ENCODE measurements around the gene TCEANC.
A peak's percentile ranks its signal among the peaks of the same experiment; 100 is the strongest.
"Not testable (repeated sequence)": the region's sequence is repeated elsewhere in the genome, so short reads cannot be mapped to it uniquely, and the experiment has no call there.

TCEANC gene, protein sequence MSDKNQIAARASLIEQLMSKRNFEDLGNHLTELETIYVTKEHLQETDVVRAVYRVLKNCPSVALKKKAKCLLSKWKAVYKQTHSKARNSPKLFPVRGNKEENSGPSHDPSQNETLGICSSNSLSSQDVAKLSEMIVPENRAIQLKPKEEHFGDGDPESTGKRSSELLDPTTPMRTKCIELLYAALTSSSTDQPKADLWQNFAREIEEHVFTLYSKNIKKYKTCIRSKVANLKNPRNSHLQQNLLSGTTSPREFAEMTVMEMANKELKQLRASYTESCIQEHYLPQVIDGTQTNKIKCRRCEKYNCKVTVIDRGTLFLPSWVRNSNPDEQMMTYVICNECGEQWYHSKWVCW
- 8.1 to 14.4 (median 11.7) reads per million in 4 donors for total RNA-seq

DNA sequence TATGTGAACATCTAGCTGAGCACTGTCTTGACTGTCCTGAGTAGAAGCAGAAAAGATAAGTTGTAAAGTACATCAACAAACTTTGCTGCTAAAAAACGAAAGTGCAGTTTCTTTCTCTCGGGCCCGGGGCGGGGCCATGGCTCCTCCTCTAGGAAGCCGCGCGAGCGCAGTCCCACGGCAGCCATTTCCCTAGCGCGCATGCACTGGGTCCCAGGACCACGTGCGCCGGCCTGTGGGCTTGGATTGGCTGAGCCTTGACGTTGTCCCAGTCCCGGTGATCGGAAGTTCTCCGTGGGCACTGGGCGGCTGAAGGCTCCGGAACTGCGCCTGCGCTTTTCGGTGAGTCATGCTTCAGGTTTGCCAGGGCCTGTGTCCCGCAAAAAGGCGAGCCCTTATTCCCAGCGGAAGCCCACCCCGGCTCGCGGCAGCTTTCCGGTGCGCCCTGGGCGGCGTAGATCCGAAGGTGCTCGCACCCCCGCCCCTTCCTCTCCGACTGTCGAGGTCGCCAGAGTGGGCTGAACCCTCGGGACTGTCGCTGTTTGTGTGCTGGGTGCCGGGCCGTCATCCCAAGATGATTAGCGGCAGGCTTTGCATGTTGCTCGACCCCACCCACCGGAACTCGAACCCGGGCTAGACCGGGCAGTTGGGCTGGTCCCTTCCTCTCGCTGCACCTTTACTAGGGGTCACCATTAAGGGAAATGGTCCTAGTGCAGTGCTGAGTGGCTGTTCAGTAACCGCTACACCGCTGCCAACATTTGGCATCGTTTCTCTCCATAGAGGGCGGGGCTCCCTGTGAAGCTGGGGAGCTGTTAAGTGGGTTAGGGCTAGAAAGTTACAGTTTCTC, at the start of gene TCEANC:
TSS of gene TCEANC (plus strand) at position 292 of the 844 bp plus-strand sequence. CDS start 9,368 bp downstream, outside the sequence.
- peak; percentile 86 to 97 (median 88) for DNase-seq

DNA sequence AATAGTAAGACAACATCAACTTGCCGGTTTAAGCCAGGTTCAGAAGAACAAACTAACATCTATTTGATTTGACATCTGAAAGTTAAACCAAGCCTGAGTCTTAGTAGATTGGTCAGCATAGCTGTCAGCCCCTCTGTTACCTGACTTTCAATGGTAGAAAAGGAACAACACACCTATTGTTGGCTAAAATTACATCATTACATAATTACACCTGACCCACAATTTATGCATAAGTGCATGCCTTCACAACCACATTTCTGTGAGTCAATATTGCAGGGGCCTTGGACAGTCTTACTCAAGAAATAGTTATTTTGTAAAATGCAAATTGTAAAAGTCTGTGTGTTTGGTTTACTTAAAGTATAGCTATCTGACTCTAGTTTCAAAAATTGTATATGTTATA, 47.3 kb upstream of the TCEANC start:
- no peak for DNase-seq

DNA sequence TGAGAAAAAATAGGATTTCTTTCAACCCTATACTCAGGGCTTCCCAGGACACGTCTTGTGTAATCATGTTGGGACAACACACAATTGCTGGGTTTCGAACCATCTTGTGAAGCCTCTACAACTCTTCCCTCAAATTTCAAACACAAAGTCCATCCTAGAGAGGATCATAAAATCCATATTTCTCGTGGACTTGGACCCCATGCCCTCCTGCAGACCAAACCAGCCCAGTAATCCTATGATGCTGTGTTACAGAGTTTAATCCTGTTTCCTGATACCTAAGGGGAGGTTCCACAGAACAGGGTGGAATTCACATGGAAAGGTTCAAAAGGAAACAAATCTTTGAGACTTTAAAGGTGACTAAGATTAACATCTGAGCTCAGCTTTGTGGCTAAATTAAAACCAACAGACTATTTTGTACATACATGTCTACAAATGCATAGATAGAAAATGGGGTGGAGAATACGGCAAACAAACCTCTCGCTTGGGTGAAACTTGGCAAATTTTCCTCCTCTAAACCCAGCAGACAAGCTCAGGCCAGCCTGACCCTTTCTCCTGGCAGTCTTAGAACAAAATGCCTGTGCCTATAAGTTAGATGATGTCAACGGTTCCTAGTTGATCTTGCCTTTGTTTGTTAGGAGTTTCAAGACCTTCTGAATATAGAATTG, 45.5 kb upstream of the TCEANC start:
- no peak for DNase-seq

DNA sequence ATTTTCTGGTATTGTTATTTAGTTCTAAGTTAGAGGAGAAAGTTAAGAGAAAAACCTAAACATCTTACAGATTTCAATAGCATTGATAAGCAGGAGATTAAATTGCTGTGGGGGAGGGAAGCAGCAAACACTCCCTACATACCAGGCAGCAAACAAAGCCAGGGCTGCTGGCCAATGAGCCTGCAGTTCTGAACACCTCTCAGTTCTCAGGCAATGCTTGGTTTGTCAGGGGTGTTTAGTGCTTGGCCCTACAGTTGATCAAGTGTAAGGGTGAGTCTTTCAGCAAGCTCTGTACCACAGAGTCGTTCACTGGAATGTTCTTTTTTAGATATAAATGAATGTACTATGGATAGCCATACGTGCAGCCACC, 45.0 kb upstream of the TCEANC start:
- no peak for DNase-seq

DNA sequence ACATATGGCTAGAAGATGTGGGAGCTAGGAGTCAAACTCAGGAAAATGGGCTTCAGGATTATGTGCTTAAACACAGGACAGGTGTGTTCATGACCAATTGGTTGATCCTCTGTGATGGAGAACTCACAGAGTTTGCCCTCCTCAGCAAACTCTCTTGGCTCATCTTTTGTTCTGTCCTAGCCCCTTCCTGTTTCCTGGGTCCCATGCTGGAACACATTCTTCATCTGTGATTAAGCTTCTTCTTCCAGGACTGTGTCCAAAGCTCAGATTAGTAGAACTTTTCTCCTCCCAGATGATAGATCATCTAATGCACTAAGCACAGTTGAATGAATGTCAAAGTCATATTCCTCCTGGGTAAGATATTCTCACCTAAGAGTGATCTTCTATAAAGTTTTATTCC, 38.8 kb upstream of the TCEANC start:
- DNase-seq: no peak

DNA sequence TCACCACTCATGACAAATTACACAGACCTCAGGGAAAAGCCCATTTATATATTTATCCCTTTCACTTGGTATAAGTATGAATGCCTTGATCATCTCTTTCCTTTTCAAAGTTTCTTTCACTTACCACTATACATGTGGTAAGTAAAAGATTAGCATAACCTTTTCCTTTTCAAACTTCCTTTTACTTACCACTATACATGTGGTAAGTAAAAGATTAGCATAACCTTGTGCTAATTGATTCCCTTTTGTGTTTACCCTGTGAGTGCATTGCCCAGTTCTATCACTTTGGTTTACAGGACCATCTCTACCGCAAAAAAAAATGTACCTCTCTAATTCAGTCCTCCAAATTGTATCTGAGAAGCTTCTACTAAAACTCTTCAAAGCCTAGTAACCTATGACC, 32.7 kb upstream of the TCEANC start:
- no peak for DNase-seq

DNA sequence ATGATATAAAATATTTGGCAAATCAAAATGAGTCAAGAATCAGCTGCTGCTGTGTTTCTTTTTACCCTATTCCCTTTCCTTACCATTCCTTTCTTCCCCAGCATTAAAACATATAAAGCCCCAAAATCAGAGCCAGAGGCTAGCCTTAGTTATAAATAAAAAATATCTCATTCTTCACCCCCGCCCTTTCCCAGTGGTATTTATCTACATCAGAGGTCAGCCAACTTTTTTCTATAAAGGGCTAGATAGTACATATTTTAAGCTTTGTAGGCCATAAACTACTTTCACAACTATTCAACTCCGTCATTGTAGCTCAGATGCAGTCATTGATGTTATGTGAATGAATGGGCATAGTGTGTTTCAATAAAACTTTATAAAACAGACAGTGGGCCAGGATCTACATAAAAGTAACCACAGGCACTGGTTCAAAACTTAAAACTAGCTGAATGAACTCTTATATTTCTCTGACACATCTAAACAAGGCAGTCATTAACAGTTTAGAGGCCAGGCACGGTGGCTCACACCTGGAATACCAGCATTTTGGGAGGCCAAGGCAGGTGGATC, 30.5 kb upstream of the TCEANC start:
- DNase-seq: no peak

DNA sequence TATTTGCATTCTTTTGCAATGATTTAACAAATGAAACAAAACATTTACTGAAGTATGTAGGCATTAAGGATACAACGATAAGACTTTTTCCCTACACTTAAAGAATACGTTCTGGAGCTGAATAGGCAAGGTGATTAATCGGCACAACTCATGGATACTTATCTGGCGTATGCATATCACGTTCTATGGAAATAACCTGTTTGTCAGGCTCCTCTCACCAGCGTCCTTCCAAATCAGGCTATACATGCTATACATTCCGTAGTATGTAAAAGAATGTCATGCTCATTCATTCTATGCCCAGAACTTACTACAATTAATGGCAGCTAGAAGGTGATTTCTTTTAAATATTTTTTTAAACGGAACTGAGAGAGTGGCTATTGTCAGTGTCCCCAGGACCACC, 25.6 kb upstream of the TCEANC start:
- DNase-seq: no peak

DNA sequence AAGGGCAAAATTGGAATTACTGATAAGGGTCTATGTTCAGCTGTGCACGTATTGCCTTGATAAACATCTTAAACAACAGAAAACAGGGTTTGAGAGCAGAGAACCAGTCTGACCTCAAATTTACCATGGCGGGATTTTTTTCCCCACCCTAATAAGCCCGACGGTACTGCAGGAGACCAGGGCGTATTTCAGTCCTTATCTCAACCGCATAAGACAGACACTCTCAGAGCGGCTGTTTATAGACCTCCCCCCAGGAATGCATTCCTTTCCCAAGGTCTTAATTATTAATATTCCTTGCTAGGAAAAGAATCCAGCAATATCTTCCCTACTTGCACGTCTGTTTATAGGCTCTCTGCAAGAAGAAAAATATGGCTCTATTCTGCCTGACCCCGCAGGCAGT, 15.7 kb upstream of the TCEANC start:
- DNase-seq: not testable (repeated sequence)

DNA sequence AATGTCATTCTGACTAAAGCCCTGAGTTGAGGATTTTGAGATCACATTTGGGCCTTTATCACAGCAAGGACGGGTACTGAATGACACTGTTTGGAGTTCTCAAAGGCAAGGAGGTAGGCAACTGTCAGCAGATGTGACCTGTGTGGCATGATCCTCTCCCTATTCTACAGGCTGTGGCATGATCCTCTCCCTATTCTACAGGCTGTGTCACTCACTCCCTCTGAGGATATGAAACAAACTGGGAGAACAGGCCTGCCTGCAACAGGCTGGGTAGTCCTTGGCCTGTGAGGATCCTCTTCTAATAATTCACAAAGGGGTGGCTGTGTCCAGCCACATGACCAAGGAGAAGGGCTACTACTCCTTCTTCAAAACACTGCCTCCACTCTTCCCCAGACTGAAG, 14.9 kb upstream of the TCEANC start:
- no peak for DNase-seq

DNA sequence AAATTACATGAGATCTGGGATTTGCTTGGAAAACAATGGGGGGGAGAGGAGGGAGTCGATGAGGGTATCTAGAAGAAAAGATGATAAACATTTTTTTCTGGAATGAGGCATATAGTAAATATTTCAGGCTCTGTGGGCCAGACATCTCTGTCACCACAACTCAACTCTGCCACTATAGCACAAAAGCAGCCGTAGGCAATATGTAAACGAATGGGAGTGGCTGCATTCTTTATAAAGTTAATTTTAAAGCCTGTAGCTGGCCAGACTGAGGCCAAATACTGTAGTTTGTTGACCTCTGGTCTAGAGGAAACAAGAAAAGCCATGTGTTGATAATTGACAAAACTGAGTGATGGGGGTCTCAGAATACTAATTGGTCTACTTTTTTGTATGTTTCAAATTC, 14.1 kb upstream of the TCEANC start:
- DNase-seq: no peak

DNA sequence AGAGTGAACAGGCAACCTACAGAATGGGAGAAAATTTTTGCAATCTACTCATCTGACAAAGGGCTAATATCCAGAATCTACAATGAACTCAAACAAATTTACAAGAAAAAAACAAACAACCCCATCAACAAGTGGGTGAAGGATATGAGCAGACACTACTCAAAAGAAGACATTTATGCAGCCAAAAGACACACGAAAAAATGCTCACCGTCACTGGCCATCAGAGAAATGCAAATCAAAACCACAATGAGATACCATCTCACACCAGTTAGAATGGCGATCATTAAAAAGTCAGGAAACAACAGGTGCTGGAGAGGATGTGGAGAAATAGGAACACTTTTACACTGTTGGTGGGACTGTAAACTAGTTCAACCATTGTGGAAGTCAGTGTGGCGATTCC, 11.3 kb upstream of the TCEANC start:
- not testable (repeated sequence) for DNase-seq

DNA sequence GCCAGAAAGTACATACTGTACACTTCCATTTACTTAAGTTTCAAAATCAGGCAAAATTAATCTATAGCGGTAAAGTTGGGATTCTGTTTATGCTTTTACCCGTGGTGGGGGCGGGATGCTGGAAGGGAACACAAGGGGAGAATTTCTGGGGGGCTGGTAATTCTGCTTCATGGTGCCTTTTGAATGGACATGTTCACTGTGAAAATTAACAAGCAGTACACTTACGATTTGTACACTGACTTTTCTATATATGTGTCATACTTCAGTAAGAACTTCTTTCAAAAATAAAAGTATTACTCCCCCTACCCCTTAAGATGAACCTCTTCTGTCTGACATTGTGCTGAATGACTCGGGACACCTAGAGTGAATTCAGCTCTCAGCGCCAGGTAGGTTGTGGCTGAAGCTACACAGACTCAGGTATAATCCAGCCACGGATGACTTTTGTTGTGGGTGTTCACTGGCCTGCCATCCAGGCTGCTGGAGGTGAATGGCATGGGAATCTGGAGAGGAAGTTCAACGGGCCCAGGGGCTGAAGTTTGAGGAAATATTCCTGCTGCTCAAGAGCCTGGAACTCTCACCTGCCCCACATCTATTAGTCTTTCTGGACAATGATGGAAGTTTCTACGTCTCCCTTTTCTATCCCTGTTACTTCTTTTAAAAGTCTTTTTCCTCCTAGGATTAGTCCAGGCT, 7.3 kb upstream of the TCEANC start:
- no peak for DNase-seq

DNA sequence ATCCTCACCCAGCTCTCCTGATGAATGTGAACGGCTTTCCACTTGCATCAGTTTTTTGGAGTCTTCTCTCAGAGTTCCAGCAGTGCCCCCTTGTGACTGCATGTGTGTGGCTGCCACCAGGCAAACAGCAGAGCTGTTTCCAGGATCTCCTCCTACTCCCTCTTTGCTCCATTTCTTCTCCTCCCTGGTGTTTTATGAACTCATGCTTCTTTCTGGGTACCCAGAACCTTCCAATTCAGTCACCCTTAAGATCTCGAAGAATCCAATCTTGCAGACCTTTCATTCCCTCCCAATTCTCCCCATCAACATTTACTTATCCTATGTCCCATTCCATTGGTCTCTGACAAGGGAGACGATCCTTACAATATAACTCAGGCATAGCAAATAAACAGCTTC, 6.8 kb upstream of the TCEANC start:
- peak in 2 of 5 donors; percentile 15 to 35 for DNase-seq

DNA sequence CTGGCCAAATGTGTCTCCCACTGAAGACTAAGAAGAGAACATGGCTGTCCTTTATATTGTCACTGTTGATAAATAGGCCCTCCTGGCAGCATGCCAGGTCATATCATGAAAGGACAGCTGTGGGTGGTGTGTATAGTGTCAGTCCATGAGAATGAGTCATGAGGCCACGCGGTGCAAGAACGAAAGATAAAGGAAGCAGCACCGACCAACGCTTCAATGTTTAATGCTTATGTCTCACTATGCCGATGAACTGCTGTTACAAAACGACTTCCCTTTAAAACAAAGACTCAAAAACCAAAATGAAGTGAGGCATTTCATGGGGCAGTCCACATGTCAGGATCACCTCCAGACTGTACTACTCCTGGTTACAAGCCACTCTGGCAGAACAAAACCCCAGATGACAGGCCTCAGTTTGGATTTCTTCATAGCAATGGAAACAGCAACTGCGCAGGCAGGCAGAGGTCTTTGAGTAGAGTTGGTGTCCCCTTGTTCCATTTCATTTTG, 5.2 kb upstream of the TCEANC start:
- peak; percentile 16 to 77 (median 41) for DNase-seq

DNA sequence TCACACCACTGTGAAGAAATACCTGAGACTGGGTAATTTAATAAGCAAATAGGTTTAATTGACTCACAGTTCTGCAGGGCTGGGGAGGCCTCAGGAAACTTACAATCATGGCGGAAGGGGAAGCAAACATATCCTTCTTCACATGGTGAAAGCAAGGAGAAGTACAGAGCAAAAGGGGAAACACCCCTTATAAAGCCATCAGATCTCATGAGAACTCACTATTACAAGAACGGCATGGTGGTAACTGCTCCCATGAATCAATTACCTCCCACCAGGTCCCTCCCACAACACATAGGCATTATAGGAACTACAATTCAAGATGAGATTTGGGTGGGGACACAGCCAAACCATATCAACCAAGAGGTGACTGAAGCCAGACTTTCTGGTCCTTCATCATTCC, 4.6 kb upstream of the TCEANC start:
- DNase-seq: not testable (repeated sequence)

DNA sequence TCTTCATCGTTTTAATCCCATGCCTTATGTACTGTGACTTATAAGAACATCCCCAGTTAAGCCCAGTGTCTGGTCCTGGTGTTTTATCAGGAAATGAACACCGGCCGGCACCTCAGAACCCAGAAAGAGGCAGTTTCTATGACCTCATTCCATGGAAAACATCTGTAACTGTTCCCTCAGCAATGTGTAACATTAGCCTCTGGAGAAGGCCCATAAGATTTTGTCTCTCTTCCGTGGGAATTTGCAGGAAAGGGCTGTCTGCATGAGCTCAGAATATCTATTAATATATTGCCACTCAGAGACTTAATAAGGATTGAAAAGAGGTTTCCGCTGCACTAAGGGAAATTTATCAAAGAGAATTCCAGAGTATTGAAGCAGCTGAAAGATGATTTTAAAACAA, 3.1 kb upstream of the TCEANC start:
- no peak for DNase-seq

DNA sequence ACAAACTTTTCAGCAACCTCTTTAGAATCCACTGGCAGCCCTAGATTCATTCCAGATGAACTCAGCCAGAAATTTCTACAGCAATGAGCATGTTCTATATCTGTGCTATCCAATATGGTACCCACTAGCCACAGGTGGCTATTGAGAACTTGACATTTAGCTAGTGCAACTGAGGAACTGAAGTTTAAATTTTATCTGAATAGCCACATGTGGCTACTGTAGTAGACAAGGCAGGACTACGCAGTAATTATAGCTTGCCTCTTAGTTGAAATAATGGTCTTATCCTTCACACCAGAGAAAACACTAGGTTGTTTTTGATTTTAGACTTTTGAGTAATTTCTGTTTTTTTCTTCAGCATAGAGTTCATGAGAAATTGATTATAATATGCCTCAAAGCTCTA, 2.6 kb upstream of the TCEANC start:
- no peak for DNase-seq

DNA sequence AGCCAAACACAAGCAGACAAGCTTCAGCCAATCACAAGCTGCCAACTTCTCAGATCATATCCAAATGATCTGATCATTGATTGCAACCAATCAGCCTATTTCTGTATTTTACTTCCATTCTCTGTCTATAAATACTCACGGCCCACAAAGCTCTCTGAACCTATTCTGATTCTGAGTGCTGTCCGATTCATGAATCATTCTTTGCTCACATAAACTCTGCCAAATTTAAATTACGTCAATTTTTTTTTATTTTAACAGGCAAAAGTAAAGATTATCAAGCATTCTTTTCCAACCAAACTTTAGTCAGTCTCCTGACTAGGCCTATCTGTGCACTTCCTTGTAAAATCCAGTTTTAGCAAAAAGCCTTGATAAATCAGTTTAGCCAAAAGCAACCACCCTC, 1.8 kb upstream of the TCEANC start:
- DNase-seq: no peak

DNA sequence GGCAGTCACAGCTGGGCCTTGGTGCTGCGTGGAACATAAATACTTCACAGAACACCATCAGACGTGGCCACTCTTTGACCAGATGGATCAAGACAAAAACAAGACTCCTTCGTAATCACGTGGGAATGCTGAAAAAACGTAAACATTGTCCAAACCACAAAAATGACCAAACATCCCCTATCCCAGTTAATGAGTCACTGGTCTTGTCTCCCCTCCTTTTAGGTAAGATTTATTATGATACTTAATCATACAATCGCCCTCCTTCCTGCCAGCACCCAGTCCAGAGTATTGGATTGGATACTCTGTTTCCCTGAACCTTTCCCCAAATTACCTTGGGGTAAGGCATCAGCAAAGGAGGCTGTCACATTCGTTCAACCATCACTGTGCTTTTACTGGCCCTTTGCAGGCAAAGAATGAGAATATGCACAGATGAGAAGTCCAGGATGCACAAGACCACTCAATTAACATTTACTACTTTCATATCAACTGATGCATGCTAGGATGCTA, 601 bp upstream of the TCEANC start:
- no peak for DNase-seq

DNA sequence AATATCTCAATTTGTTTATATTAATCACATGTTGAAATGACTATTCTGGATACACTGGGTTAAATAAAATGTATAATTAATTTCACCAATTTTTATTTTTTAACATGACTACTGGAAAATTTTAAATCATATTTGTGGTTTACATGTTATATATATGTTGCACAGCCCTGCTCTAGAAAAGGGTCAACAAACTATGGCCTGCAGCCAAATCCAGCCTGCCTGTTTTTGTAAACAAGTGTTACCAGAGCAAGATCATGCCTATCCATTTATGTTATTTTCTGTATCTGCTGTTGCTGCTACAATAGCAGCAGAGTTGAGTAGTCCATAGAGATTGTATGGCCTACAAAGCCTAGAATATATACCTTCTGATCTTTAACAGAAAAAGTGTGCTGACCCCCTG, 1.2 kb downstream of the TCEANC start:
- no peak for DNase-seq

DNA sequence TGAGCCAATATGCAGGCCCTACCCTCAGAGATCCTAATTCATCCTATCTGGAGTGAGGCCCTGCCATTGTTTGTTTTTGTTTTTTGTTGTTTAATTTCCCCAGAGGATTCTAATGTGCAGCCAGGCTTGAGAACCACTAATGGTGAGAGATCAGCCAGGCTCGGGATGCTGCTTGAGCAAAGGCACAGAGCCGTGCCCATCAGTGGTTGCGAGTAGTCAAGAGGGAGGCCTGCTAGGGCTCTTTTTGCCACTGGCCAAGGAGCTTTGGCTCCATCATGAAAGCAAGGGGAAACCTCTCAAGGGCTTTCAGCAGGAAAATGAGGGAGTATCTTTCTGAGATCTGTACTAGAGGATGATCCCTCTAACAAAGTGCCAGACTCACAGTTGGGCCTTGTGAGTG, 2.7 kb downstream of the TCEANC start:
- no peak for DNase-seq

Data from T-helper 1 cell (primary cell).